ENCODE measurements around the gene ITPR2.
"Not testable (repeated sequence)": the region's sequence is repeated elsewhere in the genome, so short reads cannot be mapped to it uniquely, and the experiment has no call there.

Gene ITPR2

GRCh38 chr12:26551385-26551784, 281.6 kb downstream of the ITPR2 start:
- no peak for FAIRE-seq

GRCh38 chr12:26548227-26548626, 284.8 kb downstream of the ITPR2 start:
- no peak for FAIRE-seq

- FAIRE-seq: no peak
Observed at GRCh38 chr12:26546535-26547314, 286.3 kb downstream of the ITPR2 start.

GRCh38 chr12:26539131-26539530, 293.9 kb downstream of the ITPR2 start:
- no peak for FAIRE-seq

- FAIRE-seq: no peak
Observed at GRCh38 chr12:26537651-26538050, 295.3 kb downstream of the ITPR2 start.

GRCh38 chr12:26537126-26537525, 295.9 kb downstream of the ITPR2 start:
- FAIRE-seq: no peak

- FAIRE-seq: no peak
Observed at GRCh38 chr12:26535826-26536225, 297.2 kb downstream of the ITPR2 start.

GRCh38 chr12:26534071-26534470, 298.9 kb downstream of the ITPR2 start:
- no peak for FAIRE-seq

- FAIRE-seq: no peak
Observed at GRCh38 chr12:26533211-26533610, 299.8 kb downstream of the ITPR2 start.

- no peak for FAIRE-seq
Observed at GRCh38 chr12:26530461-26530860, 302.5 kb downstream of the ITPR2 start.

- no peak for FAIRE-seq
Observed at GRCh38 chr12:26528943-26529342, 304.1 kb downstream of the ITPR2 start.

GRCh38 chr12:26527682-26528081, 305.3 kb downstream of the ITPR2 start:
- no peak for FAIRE-seq

GRCh38 chr12:26524862-26525465, 308.0 kb downstream of the ITPR2 start:
- FAIRE-seq: peak; percentile 47

- FAIRE-seq: no peak
Observed at GRCh38 chr12:26523708-26524150, 309.3 kb downstream of the ITPR2 start.

- peak; percentile 34 for FAIRE-seq
Observed at GRCh38 chr12:26520869-26521268, 312.1 kb downstream of the ITPR2 start.

- no peak for FAIRE-seq
Observed at GRCh38 chr12:26520109-26520508, 312.9 kb downstream of the ITPR2 start.

GRCh38 chr12:26519462-26519861, 313.5 kb downstream of the ITPR2 start:
- no peak for FAIRE-seq

GRCh38 chr12:26517320-26517719, 315.7 kb downstream of the ITPR2 start:
- not testable (repeated sequence) for FAIRE-seq

- no peak for FAIRE-seq
Observed at GRCh38 chr12:26514364-26514763, 318.6 kb downstream of the ITPR2 start.

- FAIRE-seq: no peak
Observed at GRCh38 chr12:26513363-26514043, 319.5 kb downstream of the ITPR2 start.

- no peak for FAIRE-seq
Observed at GRCh38 chr12:26512213-26512612, 320.8 kb downstream of the ITPR2 start.

GRCh38 chr12:26510354-26510674, 322.7 kb downstream of the ITPR2 start:
- no peak for FAIRE-seq

- FAIRE-seq: no peak
Observed at GRCh38 chr12:26507613-26508012, 325.4 kb downstream of the ITPR2 start.

- FAIRE-seq: no peak
Observed at GRCh38 chr12:26499979-26500640, 332.9 kb downstream of the ITPR2 start.

Data from G401.6 (cell line).